Measurements from ENCODE around the gene TNFAIP8L1.
"Not testable (repeated sequence)": the region's sequence is repeated elsewhere in the genome, so short reads cannot be mapped to it uniquely, and the experiment has no call there.

Gene TNFAIP8L1

DNA sequence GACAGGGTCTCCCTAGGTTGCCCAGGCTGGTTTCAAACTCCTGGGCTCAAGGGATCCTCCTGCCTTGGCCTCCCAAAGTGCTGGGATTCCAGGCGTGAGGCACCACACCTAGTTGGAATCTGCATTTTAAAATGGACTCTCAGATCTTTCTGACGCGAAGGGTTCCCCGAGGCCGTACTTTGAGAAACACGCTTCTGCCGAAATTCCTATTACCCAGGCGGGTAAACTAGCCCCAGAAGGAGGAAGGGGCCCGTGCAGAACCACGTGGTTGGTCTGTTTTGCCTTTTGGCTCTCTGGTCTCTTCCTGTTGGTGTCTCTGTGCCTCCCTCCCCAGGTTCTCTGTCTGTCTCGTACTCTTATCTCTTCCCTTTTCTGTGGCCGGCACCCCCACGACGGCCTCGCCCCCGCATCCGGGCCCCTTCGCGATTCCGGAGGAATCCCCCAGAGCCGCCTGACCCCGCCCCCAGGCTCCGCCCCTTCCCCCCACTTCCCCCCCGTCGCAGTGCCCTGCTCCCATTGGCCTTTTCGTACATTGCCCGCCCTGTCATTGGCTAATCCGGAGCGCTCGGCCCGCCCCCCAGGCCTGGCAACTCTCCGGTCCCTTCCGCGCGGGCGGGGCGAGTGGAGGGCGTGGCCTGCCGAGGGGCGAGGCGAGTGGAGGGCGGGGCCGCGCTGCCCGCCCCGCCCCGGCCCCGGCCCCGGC, at the start of gene TNFAIP8L1:
TNFAIP8L1 (plus strand) TSS at position 689 of the 703 bp plus-strand sequence. CDS start 12,354 bp downstream, outside the sequence.
- peak; percentile 99 for DNase-seq (ENCODE audit: low read depth in 1 of 2, low spot score in 1 of 2)

DNA sequence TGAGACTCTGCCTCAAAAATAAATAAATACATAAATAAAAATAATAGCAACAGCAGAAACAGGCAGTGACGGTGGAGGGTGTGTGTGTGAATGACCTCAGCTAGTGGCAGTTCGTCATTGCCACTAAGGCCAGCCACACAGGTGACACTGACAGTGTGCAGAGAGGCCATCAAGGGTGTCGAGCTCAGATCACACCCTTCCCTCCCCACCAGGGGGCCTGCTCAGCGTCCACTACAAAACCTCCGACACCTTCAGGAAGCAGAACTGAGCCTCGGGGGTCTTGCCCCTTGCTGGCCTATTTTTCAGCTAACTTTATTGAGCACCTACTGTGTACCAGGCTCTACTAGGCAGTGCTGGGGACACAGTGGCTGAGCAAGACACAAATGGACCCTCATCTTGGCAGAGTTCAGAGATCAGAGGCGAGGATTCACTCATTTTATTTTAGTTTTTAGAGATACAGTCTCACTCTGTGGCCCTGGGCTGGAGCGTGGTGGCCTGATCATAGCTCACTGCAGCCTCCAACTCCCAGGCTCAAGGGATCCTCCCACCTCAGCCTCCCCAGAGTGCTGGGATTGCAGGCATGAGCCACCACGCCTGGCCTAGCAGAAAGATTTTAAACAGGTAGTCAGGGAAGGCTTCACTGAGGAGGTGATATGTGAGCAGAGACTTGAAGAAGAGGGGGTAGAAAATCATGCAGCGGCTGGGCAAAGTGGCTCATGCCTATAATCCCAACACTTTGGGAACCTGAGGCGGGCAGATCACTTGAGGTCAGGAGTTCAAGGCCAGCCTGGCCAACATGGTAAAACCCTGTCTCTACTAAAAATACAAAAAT, 49.5 kb upstream of the TNFAIP8L1 start:
- DNase-seq (ENCODE audit: low read depth in 1 of 2, low spot score in 1 of 2) = no peak

DNA sequence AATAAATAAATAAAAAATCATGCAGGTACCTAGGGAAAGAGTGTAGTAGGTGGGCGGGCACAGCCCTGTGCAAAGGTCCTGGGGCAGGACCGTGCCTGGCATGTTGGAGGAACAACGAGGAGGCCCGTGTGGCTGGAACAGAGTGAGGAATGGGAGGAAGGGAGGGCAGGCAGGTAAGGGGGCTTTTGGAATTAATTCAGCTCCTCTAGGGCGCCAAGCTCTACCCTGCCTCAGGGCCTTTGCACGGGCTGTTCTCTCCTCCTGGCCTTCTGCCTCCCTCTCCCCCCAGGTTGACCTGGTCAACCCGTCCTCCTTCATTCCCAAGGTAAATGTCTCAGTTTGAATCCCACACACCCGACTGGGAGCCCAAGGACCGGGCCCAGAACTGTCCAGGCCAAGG, 48.8 kb upstream of the TNFAIP8L1 start:
- DNase-seq (ENCODE audit: low read depth in 1 of 2, low spot score in 1 of 2) = no peak

GRCh38 chr19:4591320-4591719, 48.0 kb upstream of the TNFAIP8L1 start:
- no peak for DNase-seq (ENCODE audit: low read depth in 1 of 2, low spot score in 1 of 2)

GRCh38 chr19:4592445-4592844, 46.9 kb upstream of the TNFAIP8L1 start:
- no peak for DNase-seq (ENCODE audit: low read depth in 1 of 2, low spot score in 1 of 2)

- DNase-seq (ENCODE audit: low read depth in 1 of 2, low spot score in 1 of 2) = no peak
Measured at GRCh38 chr19:4593409-4593851, 45.9 kb upstream of the TNFAIP8L1 start.

DNA sequence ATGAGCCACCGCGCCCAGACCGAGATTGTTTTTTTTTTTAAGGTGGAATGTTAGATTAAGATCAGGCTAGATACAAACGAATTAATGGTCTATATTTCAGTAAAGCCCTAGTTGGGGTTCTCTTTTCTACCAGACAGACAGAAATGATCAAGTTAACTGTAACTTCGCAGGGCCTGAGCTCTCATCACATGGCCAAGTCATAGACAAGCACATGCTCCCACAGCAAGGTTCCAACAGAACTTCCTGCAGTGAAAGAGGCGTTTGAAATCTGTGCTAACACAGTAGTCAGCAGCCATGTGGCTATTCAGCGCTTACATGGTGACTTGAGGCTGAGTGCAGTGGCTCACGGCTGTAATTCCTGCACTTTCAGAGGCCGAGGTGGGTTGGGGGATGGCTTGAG, 45.1 kb upstream of the TNFAIP8L1 start:
- DNase-seq (ENCODE audit: low read depth in 1 of 2, low spot score in 1 of 2) = no peak

DNA sequence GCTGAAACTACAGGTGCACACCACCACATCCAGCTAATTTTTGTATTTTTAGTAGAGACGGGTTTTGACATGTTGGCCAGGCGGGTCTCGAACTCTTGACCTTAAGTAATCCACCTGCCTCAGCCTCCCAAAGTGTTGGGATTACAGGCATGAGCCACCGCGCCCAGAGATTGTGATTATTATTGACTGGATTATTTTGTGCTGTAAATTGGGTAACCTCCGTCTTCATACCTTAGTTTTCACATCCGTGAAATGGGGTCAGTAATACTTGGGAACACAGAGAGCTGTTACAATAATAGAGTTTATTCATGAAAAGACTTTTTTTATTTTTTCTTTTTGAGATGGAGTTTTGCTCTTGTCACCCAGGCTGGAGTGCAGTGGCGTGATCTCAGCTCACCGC, 44.2 kb upstream of the TNFAIP8L1 start:
- not testable (repeated sequence) for DNase-seq (ENCODE audit: low read depth in 1 of 2, low spot score in 1 of 2)

GRCh38 chr19:4596033-4596904, 43.0 kb upstream of the TNFAIP8L1 start:
- DNase-seq (ENCODE audit: low read depth in 1 of 2, low spot score in 1 of 2) = no peak

DNA sequence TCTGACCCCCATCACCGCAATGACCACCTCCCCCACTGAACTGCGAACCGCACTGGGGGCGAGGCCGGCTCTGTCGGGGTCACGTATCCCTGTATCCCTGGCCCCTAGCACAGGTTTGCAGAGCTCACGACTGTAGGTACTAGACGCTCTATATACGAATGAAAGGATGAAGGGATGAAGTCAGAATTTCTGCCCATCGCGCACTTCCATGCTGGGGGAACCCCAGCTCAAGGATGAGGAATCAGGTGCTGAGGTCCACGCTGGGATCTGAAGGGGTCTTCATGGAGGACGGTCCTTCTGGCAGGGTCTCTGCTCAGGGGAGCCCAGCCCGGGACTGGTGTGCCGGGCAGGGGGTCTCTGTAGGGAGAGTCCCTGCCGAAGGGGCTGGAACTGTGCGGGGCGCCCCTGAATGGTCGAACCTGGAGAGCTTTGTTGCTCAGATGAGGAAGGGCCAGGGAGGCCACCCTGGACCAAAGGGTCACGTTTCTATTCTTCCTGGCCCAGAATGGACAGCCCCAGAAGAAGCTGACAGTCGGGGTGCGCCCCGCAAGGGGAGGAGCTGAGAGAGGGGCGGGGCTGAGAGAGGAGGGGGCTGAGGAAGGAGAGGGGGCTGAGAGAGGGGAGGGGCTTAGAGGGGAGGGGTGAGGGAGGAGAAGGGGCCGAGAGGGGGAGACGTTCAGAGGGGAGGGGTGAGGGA, 41.9 kb upstream of the TNFAIP8L1 start:
- no peak for DNase-seq (ENCODE audit: low read depth in 1 of 2, low spot score in 1 of 2)

DNA sequence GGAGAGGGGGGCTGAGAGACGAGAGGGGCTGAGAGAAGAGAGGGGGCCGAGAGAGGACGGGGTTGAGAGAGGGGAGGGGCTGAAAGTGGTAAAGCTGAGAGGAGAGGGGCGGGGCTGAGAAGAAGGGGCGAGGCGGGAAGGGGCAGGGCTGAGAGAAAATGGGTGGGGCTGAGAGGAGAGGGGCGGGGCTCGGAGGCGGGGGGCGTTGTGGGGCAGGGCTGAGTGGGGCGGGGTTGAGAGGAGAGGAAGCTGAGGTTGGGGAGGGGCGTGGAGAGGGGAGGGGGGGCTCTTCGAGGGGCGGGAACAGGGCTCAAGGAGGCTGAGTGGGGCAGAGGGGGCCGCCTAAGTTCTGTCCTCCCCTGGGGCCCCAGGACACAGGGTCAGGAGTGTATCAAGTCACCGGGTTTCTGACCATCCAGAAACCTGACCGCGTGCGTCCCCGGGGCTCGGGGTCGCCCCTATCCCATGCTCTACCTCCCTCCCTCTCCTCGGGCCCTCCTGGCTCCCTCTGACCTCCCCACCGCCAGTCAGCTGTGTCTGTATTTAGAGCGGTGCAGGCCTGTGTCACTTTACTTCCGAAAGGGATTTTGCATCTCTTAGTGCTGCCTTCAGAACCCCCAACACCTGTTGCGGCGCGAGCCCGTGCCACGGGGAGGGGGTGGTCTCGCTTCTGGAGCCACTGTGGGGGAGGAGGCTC, 41.2 kb upstream of the TNFAIP8L1 start:
- DNase-seq (ENCODE audit: low read depth in 1 of 2, low spot score in 1 of 2) = peak in 1 of 2 donors; percentile 29

GRCh38 chr19:4598712-4599111, 40.6 kb upstream of the TNFAIP8L1 start:
- no peak for DNase-seq (ENCODE audit: low read depth in 1 of 2, low spot score in 1 of 2)

GRCh38 chr19:4600082-4600481, 39.2 kb upstream of the TNFAIP8L1 start:
- no peak for DNase-seq (ENCODE audit: low read depth in 1 of 2, low spot score in 1 of 2)

DNA sequence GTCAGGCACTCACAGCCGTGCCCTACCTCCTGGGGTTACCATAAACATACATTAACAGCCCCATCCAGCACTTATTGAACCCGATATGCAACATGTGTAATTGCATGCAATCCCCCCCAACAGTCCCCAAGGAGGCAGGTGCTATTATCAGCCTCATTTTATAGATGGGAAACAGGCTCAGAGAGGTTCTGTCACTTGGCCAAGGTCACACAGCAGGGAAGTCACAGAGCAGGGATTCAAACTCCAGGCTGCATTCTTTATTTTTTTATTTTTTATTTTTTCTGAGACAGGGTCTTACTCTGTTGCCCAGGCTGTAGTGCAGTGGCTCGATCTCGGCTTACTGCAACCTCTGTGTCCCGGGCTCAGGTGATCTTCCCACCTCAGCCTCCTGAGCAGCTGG, 38.4 kb upstream of the TNFAIP8L1 start:
- no peak for DNase-seq (ENCODE audit: low read depth in 1 of 2, low spot score in 1 of 2)

DNA sequence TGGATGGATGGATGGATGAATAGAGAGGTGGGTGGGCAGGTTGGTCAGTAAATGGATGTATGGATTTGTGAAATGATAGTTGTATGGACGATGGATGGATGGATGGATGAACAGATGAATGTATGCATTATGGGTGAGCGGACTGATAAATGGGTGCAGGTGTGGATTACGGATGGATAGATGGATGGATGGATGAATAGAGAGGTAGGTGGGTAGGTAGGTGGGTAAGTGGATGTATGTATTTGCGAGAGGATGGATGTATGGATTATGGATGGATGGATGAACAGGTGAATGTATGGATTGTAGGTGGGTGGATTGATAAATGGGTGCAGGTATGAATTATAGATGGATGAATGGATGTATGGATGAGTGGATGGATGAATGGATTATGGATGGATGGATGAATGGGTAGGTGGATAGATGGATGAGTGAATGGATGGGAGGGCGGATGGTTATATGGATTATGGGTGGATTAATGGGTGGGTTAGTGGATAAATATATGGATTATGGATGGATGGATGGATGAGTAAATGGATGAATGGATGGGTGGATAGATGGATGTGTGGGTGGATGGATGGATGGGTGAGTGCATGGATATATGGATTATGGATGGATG, 37.0 kb upstream of the TNFAIP8L1 start:
- DNase-seq (ENCODE audit: low read depth in 1 of 2, low spot score in 1 of 2) = no peak

GRCh38 chr19:4602915-4603314, 36.4 kb upstream of the TNFAIP8L1 start:
- DNase-seq (ENCODE audit: low read depth in 1 of 2, low spot score in 1 of 2) = no peak

DNA sequence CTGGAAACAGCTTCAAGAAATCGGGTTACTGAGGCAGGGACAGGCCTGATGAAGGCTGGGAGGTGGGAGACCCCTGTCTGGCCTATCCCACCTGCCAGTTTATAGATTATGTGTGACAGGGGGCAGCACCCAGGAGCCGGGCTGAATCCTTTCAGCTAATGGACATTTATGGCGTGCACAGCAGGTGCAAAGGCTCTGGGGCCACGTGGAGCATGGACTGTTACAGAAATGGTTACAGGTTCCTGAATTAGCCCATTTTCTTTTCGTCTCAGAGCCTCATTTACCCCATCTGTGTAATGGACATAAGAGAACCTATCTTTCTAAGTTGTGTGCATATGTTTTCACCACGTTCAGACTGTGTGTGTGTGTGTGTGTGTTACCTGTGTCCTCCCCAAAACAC, 34.4 kb upstream of the TNFAIP8L1 start:
- no peak for DNase-seq (ENCODE audit: low read depth in 1 of 2, low spot score in 1 of 2)

- DNase-seq (ENCODE audit: low read depth in 1 of 2, low spot score in 1 of 2) = no peak
Measured at GRCh38 chr19:4606181-4606580, 33.1 kb upstream of the TNFAIP8L1 start.

GRCh38 chr19:4606921-4607678, 32.2 kb upstream of the TNFAIP8L1 start:
- DNase-seq (ENCODE audit: low read depth in 1 of 2, low spot score in 1 of 2) = no peak

Measured in stimulated activated CD4-positive, alpha-beta T cell treated with anti-CD3 and anti-CD28 coated beads, Interleukin-15, amount 100 ng/mL, for 1 hour (primary cell).